KOPT-K1 (cell line): ENCODE data around the gene MYO1E.

Experiments
- H3K27ac ChIP-seq: fragments of 200-600 bp; sonication (generic); 2 replicates; pipeline ENCODE4 v1.5.1; 2016; ENCODE audit warnings: antibody characterized with exemption, mild to moderate bottlenecking, low read depth, low read length; ENCODE audit not compliant: poor library complexity, severe bottlenecking
- H3K36me3 ChIP-seq: fragments of 200-600 bp; sonication (generic); 2 replicates; pipeline ENCODE4 v1.5.1; 2017; ENCODE audit warnings: antibody characterized with exemption, mild to moderate bottlenecking, low read length, moderate library complexity; ENCODE audit not compliant: insufficient read depth
- H3K9me3 ChIP-seq: fragments of 200-600 bp; sonication (generic); 2 replicates; pipeline ENCODE4 v1.5.1; 2017; ENCODE audit warnings: antibody characterized with exemption, low read length, mild to moderate bottlenecking; ENCODE audit not compliant: insufficient read depth, poor library complexity, severe bottlenecking

Gene MYO1E

GRCh38 chr15:59217876-59218498, 154.7 kb downstream of the MYO1E start:
- Histone ChIP-seq H3K36me3 (no peaks in the 10 kb centered on the region), H3K27ac (no peak overlapping the region)

GRCh38 chr15:59216911-59217310, 155.8 kb downstream of the MYO1E start:
- Histone ChIP-seq H3K27ac (no peak overlapping the region), H3K36me3 (no peaks in the 10 kb centered on the region), H3K9me3 (no peaks in the 10 kb centered on the region)

More at GRCh38 chr15:59217876-59218498, 154.7 kb downstream of the MYO1E start:
- H3K9me3 ChIP-seq, result no peaks in the 10 kb centered on the region

GRCh38 chr15:59210186-59210585, 162.5 kb downstream of the MYO1E start:
- H3K9me3 ChIP-seq, result no peaks in the 10 kb centered on the region
- H3K27ac ChIP-seq, result no peak overlapping the region
- no peaks in the 10 kb centered on the region for H3K36me3 ChIP-seq

GRCh38 chr15:59208613-59209249, 163.9 kb downstream of the MYO1E start:
- Histone ChIP-seq H3K36me3 (no peaks in the 10 kb centered on the region), H3K27ac (no peak overlapping the region), H3K9me3 (no peaks in the 10 kb centered on the region)

- no peaks in the 10 kb centered on the region for H3K36me3 ChIP-seq
- H3K27ac ChIP-seq, result no peak within 1 kb of the TSS
- no peaks in the 10 kb centered on the region for H3K9me3 ChIP-seq
Measured at GRCh38 chr15:59206623-59207183, 166.0 kb downstream of the MYO1E start, which contains the start of gene LDHAL6B. TSS of gene LDHAL6B (plus strand) at chr15:59206843. CDS start at chr15:59206941, 98 bp downstream.

GRCh38 chr15:59205839-59206622, 166.6 kb downstream of the MYO1E start:
- no peaks in the 10 kb centered on the region for H3K36me3 ChIP-seq
- H3K27ac ChIP-seq, result no peak overlapping the region
- no peaks in the 10 kb centered on the region for H3K9me3 ChIP-seq

DNA sequence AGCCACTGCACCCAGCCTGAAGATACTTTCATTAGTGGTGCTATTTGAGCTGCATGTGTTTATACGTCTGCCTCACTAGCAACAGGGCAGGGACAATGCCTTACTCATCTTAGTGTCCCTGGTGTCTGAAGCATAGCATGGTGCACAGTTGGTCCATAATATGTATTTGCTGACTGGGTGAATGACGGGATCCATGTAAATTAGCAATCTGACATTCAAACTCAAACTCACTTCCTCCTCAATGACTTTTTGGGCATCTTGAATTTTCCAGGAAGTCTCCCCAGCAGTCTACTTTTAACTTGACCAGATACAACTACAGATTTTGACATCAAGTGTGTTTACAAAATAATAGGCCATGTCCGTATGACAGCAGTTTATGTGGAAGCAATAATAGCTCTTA, 169.0 kb downstream of the MYO1E start:
- Histone ChIP-seq H3K36me3 (no peaks in the 10 kb centered on the region), H3K27ac (no peak overlapping the region), H3K9me3 (no peaks in the 10 kb centered on the region)

GRCh38 chr15:59203008-59203407, 169.7 kb downstream of the MYO1E start:
- no peak overlapping the region for H3K27ac ChIP-seq
- no peaks in the 10 kb centered on the region for H3K9me3 ChIP-seq
- H3K36me3 ChIP-seq, result no peaks in the 10 kb centered on the region

DNA sequence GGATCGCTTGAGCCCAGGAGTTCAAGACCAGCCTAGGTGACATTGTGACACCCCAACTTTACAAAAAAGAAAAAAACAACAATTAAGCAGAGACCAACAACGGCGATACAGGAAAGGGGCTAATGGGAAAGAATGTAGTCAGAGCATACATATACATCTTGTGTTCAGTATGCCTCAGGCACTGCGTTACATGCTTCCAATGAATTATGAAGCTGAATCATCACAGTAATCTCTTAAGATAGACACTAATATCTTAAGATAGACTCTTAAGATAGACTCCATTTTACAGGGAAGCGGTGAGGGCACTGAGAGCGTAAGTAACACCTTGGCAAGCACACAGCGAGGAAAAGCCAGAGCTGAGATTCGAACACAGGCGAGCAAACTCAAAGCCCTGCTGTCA, 172.1 kb downstream of the MYO1E start:
- no peak overlapping the region for H3K27ac ChIP-seq
- no peaks in the 10 kb centered on the region for H3K36me3 ChIP-seq
- no peaks in the 10 kb centered on the region for H3K9me3 ChIP-seq

DNA sequence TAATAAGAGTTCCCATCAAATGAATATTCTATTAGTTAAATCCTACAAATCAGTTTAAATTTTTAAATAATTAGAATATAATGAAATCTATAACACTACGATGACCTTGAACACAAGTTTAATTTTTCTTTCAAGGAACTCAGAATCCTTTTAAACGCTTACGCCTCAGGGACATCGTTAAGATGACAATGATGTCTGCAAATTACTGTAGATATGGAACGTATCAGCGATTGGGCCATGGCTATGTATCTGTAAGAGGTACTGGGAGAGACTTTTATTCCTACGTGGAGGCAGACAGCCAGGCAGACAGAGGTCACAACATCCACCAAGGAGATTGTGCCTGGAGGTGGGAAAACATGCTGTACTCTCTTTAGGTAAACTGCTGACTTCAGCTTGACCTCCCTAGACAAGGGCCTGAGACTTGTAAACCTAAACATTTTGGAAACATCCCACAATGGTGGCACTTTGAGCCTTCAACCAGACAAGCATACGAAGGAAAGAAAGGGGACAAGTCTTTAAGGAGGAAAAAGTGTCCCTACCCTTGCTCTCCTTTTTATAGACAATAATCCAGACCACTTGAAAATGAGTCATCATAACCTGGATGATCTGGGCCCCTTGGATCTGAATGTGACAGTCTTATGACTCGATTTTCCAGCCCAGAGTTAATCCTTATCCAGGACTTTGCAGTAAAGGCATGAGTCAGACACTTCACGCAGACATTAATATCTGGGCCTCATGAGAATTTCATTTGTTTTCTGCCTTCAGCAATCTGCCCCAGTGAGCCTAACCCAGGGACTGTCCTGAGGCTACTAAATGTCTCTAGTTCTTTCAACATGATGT, 172.8 kb downstream of the MYO1E start:
- Histone ChIP-seq H3K27ac (no peak overlapping the region), H3K36me3 (no peaks in the 10 kb centered on the region)

DNA sequence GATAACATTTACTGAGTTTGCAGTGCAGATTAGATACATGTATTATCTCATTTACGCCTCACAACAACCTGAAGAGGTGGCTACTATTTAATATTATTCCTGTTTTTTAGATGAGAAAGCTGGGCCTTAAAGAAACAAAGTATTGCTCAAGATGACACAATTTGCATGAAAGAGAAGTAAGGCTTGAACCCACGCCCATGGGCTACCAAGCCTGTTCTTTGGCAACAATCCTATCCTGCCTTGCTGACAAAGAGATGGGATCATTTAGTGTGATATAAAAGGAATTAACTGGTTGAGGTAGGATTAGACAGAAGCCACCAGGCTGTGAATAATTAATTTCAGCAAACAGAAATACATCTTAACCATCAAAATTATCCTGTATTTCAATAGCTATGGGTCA, 175.2 kb downstream of the MYO1E start:
- Histone ChIP-seq H3K36me3 (no peaks in the 10 kb centered on the region), H3K9me3 (no peaks in the 10 kb centered on the region), H3K27ac (no peak overlapping the region)

More for the DNA sequence above, 172.8 kb downstream of the MYO1E start:
- no peaks in the 10 kb centered on the region for H3K9me3 ChIP-seq

DNA sequence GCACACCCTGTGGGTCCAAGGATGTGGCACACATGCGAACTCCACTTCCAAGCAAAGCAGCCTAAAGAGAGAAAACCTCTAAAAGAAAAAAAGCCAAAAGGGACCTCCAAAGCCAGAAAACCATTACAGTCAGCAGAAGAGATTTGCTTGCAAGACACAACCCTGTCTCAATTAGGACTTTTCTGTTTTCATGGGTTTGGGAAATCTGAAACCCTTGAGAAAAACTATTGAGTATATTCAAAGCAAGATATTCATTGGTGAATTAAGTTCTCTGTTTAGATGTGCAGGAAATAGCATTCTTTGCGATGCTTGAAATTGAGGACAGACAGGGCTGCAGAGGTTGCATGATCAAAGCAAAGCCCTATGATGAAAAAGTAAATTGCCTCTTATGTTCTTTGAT, 176.3 kb downstream of the MYO1E start:
- Histone ChIP-seq H3K27ac (no peak overlapping the region), H3K9me3 (no peaks in the 10 kb centered on the region), H3K36me3 (no peaks in the 10 kb centered on the region)

- no peaks in the 10 kb centered on the region for H3K36me3 ChIP-seq
- no peak overlapping the region for H3K27ac ChIP-seq
Measured at GRCh38 chr15:59194639-59195325, 177.9 kb downstream of the MYO1E start.

DNA sequence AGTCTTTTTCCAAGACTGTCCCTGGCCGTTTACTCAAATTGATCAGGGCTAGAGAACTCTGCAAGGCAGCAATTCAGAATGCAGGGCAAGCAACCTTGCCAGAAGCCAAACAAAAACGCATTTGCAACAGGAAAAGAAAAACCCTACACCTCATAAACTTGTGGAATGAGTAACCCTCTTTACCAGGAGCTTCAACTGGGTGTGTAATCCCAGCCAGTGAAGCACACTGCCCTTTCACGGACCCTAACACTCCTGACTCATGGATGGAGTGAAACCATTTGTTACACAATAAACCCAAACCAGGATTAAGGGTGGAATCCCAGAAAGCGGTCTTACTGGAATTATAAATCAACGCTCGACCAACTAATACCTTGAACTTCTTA, 180.8 kb downstream of the MYO1E start:
- H3K9me3 ChIP-seq, result no peaks in the 10 kb centered on the region
- H3K27ac ChIP-seq, result no peak overlapping the region
- H3K36me3 ChIP-seq, result no peaks in the 10 kb centered on the region

More at GRCh38 chr15:59194639-59195325, 177.9 kb downstream of the MYO1E start:
- H3K9me3 ChIP-seq, result no peaks in the 10 kb centered on the region
